HG02852 (cell line): Measurements from ENCODE around the gene RETREG3.
"Not testable (repeated sequence)": the region's sequence is repeated elsewhere in the genome, so short reads cannot be mapped to it uniquely, and the experiment has no call there.

Source experiments
- ATAC-seq: cut with Tn5 transposase; IDR thresholded peaks from one replicate; pipeline ENCODE4 v1.9.1; 2021; ENCODE audit warnings: mild to moderate bottlenecking, moderate library complexity; ENCODE audit not compliant: unreplicated experiment

Gene RETREG3

GRCh38 chr17:42554250-42555121 lies 54.7 kb downstream of the RETREG3 start:
- ATAC-seq: peak; percentile 86

DNA sequence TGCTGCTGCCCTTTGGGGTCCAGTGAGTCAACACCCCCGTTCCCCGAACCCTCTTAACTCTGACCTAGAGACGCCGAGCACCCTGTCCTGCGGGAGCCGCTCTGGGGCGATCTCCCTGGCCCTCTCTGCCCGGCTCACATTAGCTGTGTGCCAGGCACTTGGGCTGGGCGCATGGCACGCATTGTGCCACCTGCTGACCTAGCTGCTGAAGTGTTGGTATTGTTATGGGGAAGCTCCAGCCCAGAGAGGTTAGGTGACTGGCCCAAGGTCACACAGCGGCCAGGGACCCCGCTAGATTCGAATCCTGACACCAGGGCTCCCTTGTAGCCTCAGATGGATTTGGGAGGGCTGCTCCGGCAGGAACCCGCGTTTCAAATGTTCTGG lies 55.3 kb downstream of the RETREG3 start:
- ATAC-seq: no peak

GRCh38 chr17:42553161-42553818 lies 55.9 kb downstream of the RETREG3 start:
- no peak for ATAC-seq

GRCh38 chr17:42552736-42553135 lies 56.4 kb downstream of the RETREG3 start, which contains the start of gene HSD17B1:
HSD17B1 (plus strand) TSS chr17:42552923; CDS start chr17:42552934, 11 bp downstream.
- not testable (repeated sequence) for ATAC-seq

DNA sequence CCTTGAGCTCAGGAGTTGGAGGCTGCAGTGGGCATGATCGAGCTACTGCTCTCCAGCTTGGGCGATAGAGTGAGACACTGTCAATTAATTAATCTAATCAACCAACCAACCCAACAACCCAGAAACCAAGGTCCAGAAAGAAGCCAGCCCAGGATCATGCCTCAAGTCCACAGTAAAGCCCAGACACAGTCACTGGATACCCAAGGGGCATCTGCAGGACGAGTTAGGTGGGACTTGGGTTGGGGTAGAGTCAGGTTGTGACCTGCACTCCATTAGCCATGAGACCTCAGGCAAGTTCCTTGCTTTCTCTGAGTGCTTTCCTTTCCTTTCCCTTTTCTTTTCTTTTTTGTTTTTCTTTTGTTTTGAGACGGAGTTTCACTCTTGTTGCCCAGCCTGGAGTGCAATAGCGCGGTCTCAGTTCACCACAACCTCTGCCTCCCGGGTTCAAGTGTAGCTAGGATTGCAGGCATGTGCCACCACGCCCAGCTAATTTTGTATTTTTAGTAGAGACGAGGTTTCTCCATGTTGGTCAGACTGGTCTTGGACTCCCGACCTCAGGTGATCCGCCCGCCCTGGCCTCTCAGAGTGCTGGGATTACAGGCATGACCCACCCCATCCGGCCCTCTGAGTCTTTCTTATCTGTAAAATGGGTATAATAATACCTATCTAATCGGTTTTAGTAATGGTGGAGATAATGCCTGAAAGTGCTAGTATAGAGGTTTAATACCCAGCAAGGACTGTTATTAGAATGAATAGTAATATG lies 60.0 kb downstream of the RETREG3 start:
- no peak for ATAC-seq

DNA sequence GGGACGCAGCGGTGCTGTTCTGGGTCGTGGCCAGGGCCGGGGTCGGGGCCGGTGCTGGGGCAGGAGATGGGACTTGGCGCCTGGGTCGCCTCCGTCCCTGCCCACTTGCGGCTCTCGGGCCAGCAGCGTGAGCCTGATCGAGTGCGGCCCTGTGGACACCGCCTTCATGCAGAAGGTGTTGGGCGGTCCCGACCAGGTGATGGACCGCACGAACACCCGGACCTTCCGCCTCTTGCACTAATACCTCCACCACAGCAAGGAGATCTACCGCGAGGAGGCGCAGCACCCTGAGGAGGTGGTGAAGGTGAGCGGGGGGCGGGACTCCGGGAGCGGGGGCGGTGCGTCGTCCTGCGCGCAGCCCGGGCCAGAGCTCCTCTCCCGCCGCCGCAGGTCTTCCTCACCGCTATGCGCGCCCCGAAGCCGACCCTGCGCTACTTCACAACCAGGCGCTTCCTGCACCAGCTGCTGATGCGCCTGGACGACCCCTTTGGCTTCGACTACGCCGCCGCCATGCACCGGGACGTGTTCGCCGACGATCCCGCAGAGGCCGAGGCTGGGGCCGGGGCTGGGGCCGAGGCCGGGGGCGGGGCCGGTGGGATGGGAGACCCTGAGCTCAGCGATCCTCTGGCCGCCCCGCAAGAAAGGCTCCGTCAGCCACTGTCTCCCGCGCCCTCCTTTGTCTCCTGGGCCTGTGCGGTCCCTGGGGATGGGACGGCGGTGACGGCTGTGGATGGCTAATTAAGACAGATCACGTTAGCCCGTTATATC lies 60.9 kb downstream of the RETREG3 start:
- ATAC-seq: no peak

DNA sequence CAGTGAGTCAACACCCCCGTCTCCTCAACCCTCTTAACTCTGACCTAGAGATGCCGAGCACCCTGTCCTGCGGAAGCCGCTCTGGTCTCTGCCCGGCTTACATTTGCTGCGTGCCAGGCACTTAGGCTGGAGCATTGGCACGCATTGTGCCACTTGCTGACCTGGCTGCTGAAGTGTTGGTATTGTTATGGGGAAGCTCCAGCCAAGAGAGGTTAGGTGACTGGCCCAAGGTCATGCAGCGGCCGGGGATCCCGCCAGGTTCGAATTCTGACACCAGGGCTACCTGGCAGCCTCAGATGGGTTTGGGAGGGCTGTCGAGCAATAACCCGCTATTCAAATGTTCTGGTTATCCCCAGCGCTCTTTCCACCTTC lies 61.5 kb downstream of the RETREG3 start:
- ATAC-seq: no peak

DNA sequence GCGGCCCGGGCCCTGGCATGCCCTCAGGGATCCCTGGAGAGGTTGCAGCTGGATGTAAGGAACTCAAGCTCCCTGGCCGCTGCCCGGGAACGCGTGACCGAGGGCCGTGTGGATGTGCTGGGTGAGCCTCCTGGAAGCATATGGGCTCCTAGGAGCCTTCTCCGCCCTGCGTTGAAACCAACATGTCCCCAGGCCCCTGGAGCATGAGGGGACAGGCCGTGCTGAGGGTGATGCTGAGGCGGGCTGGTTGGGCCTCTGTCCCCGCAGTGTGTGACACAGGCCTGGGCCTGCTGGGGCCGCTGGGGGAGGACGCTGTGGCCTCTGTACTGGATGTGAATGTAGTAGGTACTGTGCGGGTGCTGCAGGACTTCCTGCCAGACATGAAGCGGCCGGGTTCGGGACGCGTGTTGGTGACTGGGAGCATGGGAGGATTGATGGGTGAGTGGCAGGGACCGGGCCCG lies 62.1 kb downstream of the RETREG3 start:
- ATAC-seq: no peak

GRCh38 chr17:42545755-42546505 lies 63.2 kb downstream of the RETREG3 start:
- ATAC-seq: not testable (repeated sequence)

DNA sequence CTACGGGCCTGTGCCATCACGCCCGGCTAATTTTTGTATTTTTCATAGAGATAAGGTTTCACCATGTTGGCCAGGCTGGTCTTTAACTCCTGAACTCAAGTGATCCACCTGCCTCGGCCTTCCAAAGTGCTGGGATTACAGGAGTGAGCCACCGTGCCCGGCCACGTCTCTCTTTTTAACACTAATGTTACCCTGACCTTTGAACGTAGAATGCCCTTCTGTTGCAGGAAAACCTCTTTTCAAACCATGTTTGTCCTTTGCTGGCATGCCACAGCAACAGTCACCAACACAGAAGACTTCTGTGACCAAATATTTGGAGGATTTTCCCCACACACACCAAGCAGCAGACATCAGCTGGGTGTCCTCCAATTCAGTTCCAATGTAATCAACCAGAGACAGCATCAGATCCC lies 64.3 kb downstream of the RETREG3 start:
- ATAC-seq: no peak

DNA sequence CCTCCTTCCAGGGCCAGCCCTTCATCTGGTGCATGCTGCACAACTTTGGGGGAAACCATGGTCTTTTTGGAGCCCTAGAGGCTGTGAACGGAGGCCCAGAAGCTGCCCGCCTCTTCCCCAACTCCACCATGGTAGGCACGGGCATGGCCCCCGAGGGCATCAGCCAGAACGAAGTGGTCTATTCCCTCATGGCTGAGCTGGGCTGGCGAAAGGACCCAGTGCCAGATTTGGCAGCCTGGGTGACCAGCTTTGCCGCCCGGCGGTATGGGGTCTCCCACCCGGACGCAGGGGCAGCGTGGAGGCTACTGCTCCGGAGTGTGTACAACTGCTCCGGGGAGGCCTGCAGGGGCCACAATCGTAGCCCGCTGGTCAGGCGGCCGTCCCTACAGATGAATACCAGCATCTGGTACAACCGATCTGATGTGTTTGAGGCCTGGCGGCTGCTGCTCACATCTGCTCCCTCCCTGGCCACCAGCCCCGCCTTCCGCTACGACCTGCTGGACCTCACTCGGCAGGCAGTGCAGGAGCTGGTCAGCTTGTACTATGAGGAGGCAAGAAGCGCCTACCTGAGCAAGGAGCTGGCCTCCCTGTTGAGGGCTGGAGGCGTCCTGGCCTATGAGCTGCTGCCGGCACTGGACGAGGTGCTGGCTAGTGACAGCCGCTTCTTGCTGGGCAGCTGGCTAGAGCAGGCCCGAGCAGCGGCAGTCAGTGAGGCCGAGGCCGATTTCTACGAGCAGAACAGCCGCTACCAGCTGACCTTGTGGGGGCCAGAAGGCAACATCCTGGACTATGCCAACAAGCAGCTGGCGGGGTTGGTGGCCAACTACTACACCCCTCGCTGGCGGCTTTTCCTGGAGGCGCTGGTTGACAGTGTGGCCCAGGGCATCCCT lies 65.7 kb downstream of the RETREG3 start:
- no peak for ATAC-seq

DNA sequence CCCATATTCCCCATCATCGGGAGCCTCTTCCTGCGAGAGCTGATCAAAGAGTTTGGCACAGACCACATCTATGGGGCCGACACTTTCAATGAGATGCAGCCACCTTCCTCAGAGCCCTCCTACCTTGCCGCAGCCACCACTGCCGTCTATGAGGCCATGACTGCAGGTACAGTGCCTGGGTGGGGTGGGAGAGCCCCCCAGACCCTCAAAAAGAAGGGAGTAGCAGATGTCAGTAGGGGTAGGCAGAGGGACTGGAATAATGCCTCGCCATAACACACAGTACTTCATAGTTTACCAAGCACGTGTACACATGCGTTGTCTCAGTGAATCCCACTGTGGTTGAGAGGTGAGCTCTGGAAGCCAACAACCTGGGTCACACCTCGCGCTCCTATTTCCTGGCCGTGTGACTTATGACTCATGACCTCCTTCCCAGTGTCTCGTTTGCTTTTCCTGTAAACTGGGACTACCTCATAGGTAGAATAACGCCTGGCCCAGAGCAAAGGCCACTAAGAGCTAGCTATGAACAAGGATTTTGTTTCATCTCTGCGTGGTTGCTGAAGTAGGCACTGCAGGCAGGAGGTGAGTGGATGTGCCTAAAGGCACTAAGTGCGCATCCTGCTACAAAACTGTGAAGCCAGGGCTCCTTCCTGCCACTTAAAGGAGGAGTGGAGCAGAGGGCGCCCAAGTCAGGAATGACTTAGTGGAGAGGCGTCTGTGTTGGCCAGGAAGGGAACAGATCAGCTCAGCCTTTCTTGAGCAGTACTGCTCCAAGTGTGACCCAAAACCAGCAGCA lies 67.9 kb downstream of the RETREG3 start:
- no peak for ATAC-seq

- ATAC-seq: not testable (repeated sequence)
These were observed 68.6 kb downstream of the RETREG3 start for GRCh38 chr17:42540558-42540957.

- no peak for ATAC-seq
These were observed 70.7 kb downstream of the RETREG3 start for GRCh38 chr17:42538482-42538881.

DNA sequence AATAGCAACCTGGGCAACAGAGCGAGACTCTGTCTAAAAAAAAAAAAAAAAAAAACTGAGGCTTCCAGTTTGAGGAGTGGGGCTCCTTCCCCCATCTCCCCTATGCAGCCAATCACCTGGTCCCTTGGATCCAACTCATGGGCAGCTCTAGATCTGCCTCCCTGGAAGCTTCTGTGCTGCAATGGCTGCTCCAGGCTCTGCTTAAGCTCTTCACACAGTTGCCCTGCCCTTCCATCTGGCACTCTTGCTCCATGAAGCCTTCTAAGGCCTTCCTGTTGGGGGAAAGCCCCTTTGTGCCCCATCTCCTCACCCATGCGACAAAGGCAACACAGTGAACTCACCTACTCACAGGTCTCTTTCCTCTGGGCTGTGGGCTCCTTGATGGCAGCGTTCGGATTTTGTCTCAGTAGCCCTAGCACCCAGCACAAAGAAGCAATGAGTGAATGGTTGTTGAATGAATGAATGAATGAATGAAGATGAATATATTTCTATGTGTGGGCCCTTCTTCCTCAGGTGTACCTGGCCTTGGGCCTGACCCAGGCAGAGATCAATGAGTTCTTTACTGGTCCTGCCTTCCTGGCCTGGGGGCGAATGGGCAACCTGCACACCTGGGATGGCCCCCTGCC lies 71.2 kb downstream of the RETREG3 start:
- ATAC-seq: no peak

GRCh38 chr17:42537156-42537805 lies 71.9 kb downstream of the RETREG3 start:
- no peak for ATAC-seq
